Measurements from ENCODE around the gene IL1RAPL1.

The IL1RAPL1 gene

DNA sequence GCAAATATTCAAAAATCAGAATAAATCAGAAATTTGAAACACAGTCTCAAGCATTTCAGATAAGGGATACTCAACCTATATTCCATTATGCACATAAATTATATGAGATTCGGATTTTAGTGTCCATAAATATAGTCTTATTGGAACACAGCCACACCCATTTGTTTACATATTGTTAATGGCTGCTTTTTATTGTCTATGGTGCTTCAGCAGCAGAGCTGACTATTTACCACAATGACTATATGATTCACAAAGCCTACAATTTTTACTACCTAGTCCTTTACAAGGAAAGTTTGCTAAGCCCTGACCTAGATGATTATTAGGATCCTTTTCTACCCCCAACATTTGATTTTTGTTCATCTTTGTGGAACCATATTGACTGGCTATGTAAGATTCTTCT lies 63.9 kb downstream of the IL1RAPL1 start:
- H3K27ac ChIP-seq = no peak overlapping the region
- no peaks in the 10 kb centered on the region for H3K4me1 ChIP-seq (ENCODE audit: control insufficient read depth in 1 of 2, insufficient read depth in 1 of 2, low read depth in 1 of 2, low read length in 1 of 2)
- H3K4me3 ChIP-seq (ENCODE audit: low read depth in 1 of 2, low read length in 1 of 2) = no peak overlapping the region
- no peaks in the 10 kb centered on the region for H3K9me3 ChIP-seq
- H3K27me3 ChIP-seq = no peaks in the 10 kb centered on the region
- TF ChIP-seq CTCF (IDR thresholded peaks at IDR 0.05) = no peak
- H3K36me3 ChIP-seq = no peaks in the 10 kb centered on the region

DNA sequence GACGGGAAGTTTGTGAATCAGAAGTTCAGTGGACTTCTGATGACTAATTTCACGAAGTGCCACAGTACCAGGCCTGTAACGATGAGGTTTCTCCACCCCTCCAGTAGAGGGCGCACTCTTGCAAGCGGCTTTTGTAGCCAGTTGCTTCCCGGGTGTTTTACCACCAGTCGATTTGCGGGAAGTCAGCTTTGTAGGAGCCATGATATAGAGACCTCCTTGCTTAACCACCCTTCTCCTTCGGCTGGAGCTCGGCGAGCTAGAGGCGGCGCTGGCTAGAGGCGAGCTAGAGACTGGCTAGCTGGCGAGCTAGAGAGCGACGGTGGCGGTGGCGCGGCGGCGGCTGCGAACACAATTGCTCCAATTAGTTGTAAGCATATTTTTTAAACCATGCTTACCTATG lies 72.0 kb downstream of the IL1RAPL1 start:
- H3K4me3 ChIP-seq (ENCODE audit: low read depth in 1 of 2, low read length in 1 of 2) = no peak overlapping the region
- H3K9me3 ChIP-seq = no peaks in the 10 kb centered on the region
- no peaks in the 10 kb centered on the region for H3K27me3 ChIP-seq
- no peak for TF ChIP-seq CTCF (IDR thresholded peaks at IDR 0.05)
- no peaks in the 10 kb centered on the region for H3K4me1 ChIP-seq (ENCODE audit: control insufficient read depth in 1 of 2, insufficient read depth in 1 of 2, low read depth in 1 of 2, low read length in 1 of 2)
- no peaks in the 10 kb centered on the region for H3K36me3 ChIP-seq
- no peak overlapping the region for H3K27ac ChIP-seq

GRCh38 chrX:28665778-28666177 lies 78.5 kb downstream of the IL1RAPL1 start:
- H3K4me3 ChIP-seq (ENCODE audit: low read depth in 1 of 2, low read length in 1 of 2) = no peak overlapping the region
- no peaks in the 10 kb centered on the region for H3K4me1 ChIP-seq (ENCODE audit: control insufficient read depth in 1 of 2, insufficient read depth in 1 of 2, low read depth in 1 of 2, low read length in 1 of 2)
- no peaks in the 10 kb centered on the region for H3K9me3 ChIP-seq
- TF ChIP-seq CTCF (IDR thresholded peaks at IDR 0.05) = no peak
- no peaks in the 10 kb centered on the region for H3K36me3 ChIP-seq
- H3K27me3 ChIP-seq = no peaks in the 10 kb centered on the region
- no peak overlapping the region for H3K27ac ChIP-seq

DNA sequence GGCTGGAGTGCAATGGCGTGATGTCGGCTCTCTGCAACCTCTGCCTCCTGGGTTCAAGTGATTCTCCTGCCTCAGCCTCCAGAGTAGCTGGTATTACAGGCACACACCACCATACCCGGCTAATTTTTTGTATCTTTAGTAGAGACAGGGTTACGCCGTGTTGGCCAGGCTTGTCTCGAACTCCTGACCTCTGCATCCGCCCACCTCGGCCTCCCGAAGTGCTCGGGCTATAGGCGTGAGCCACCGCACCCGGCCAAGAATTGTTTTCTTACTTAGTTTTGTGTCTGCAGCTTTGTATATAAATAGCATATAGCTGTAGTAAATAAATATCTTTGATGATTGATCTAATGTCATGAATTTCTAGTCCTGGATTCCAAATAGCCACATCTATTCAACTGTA lies 81.1 kb downstream of the IL1RAPL1 start:
- H3K27ac ChIP-seq = no peak overlapping the region
- no peaks in the 10 kb centered on the region for H3K27me3 ChIP-seq
- H3K36me3 ChIP-seq = no peaks in the 10 kb centered on the region
- no peaks in the 10 kb centered on the region for H3K9me3 ChIP-seq
- H3K4me3 ChIP-seq (ENCODE audit: low read depth in 1 of 2, low read length in 1 of 2) = no peak overlapping the region
- no peak for TF ChIP-seq CTCF (IDR thresholded peaks at IDR 0.05)
- no peaks in the 10 kb centered on the region for H3K4me1 ChIP-seq (ENCODE audit: control insufficient read depth in 1 of 2, insufficient read depth in 1 of 2, low read depth in 1 of 2, low read length in 1 of 2)

DNA sequence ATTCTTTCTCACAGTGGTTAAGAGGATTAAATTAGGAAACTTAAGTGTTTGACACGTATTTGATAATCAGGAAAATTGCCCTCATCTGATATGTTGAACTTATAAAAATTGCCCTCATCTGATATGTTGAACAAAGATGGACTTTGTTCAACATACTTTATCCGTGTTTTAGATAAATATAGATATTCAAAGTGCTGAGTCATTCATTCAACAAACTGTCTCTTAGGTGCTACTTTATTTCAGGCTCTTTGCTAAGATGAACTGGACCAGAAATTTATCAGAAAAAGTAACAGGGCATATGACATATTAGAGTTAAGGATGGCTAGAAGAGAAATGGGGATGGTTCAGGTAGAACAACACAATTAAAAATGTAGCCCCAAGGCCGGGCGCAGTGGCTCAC lies 81.7 kb downstream of the IL1RAPL1 start:
- no peak overlapping the region for H3K4me3 ChIP-seq (ENCODE audit: low read depth in 1 of 2, low read length in 1 of 2)
- no peaks in the 10 kb centered on the region for H3K36me3 ChIP-seq
- TF ChIP-seq CTCF (IDR thresholded peaks at IDR 0.05) = no peak
- no peaks in the 10 kb centered on the region for H3K9me3 ChIP-seq
- H3K27ac ChIP-seq = no peak overlapping the region
- no peaks in the 10 kb centered on the region for H3K27me3 ChIP-seq
- H3K4me1 ChIP-seq (ENCODE audit: control insufficient read depth in 1 of 2, insufficient read depth in 1 of 2, low read depth in 1 of 2, low read length in 1 of 2) = no peaks in the 10 kb centered on the region

DNA sequence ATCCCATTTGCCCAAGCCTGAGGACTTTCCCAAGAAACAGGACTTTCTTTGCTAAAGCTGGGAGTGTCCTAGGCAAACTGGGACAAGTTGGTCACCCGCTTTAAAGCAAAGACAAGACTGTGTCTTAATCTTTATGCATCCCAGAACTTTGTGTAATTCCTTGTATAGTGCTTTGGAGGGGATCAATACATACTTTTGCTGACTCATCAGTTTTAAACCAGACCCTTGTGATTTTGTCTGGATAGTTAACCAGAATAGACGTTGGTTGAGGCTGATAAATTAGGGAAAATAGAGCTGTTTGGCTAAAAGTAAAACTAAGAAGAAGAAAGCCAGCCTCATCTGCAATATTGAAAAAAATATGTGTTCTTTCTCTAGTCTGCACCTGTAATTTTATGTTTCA lies 82.8 kb downstream of the IL1RAPL1 start:
- TF ChIP-seq CTCF (IDR thresholded peaks at IDR 0.05) = no peak
- Histone ChIP-seq H3K9me3 (no peaks in the 10 kb centered on the region), H3K27ac (no peak overlapping the region)

More for the DNA sequence above, 82.8 kb downstream of the IL1RAPL1 start:
- Histone ChIP-seq H3K36me3 (no peaks in the 10 kb centered on the region), H3K27me3 (no peaks in the 10 kb centered on the region), H3K4me1 (ENCODE audit: control insufficient read depth in 1 of 2, insufficient read depth in 1 of 2, low read depth in 1 of 2, low read length in 1 of 2) (no peaks in the 10 kb centered on the region), H3K4me3 (ENCODE audit: low read depth in 1 of 2, low read length in 1 of 2) (no peak overlapping the region)

Measured in neutrophil (primary cell).